T-helper 17 cell (primary cell): ENCODE measurements around the gene GALNTL6. TPM values are rescaled to one million over a fixed set of nuclear protein-coding genes. Genes with fewer than 3 reads are reported as not detected.

Experiments
- ATAC-seq: fragments of 150-1000 bp; cut with Tn5 transposase; 2 replicates; pipeline ENCODE4 v1.10.0; 2021; ENCODE audit warnings: mild to moderate bottlenecking, moderate library complexity
- DNase-seq, 3 donors: peaks; one replicate each; pipeline versions ENCODE4 v3.0.0 to v3.0.0-alpha.2; 2020 to 2021
- H3K9me3 ChIP-seq: one replicate; pipeline ENCODE4 v1.7.0; 2013; ENCODE audit warnings: low read length, mild to moderate bottlenecking; ENCODE audit not compliant: control insufficient read depth, poor library complexity, severe bottlenecking
- H3K27ac Mint-ChIP-seq: one replicate; pipeline ENCODE4 v1.8.0; 2022; ENCODE audit warnings: mild to moderate bottlenecking, moderate library complexity, mixed read lengths
- H3K27me3 Mint-ChIP-seq: one replicate; pipeline ENCODE4 v1.8.0; 2022; ENCODE audit warnings: mixed read lengths
- H3K36me3 Mint-ChIP-seq: one replicate; pipeline ENCODE4 v1.8.0; 2022; ENCODE audit warnings: low read depth, mixed read lengths
- H3K4me1 Mint-ChIP-seq: one replicate; pipeline ENCODE4 v1.8.0; 2022; ENCODE audit warnings: mild to moderate bottlenecking, mixed read lengths
- H3K4me3 Mint-ChIP-seq: one replicate; pipeline ENCODE4 v1.8.0; 2022; ENCODE audit warnings: mild to moderate bottlenecking, moderate library complexity, mixed read lengths
- total RNA-seq, 4 donors: library from RNA in 2 of 4; stranded (reverse) in 2 of 4; gene quantifications; one replicate each; pipeline ENCODE4 v1.2.3 and lab custom pipeline; 2022 to 2026

GALNTL6 gene
- total RNA-seq, 2 donors from 2014 or later: not detected

- Mint-ChIP-seq H3K27ac (no peak overlapping the region), H3K4me3 (no peak overlapping the region), H3K4me1 (no peaks in the 10 kb centered on the region), H3K36me3 (no peaks in the 10 kb centered on the region), H3K27me3 (no peaks in the 10 kb centered on the region)
- DNase-seq (no peak), ATAC-seq (no peak)
- no peaks in the 10 kb centered on the region for H3K9me3 ChIP-seq
These were observed 296.3 kb downstream of the GALNTL6 start for GRCh38 chr4:172109466-172109865.

- Mint-ChIP-seq H3K4me3 (no peak overlapping the region), H3K27me3 (no peaks in the 10 kb centered on the region), H3K36me3 (no peaks in the 10 kb centered on the region), H3K4me1 (no peaks in the 10 kb centered on the region), H3K27ac (no peak overlapping the region)
- no peaks in the 10 kb centered on the region for H3K9me3 ChIP-seq
- ATAC-seq: no peak
- no peak for DNase-seq
These were observed 311.6 kb downstream of the GALNTL6 start for GRCh38 chr4:172124656-172125308.

- no peak for ATAC-seq
- H3K9me3 ChIP-seq: no peaks in the 10 kb centered on the region
- Mint-ChIP-seq H3K4me3 (no peak overlapping the region), H3K27me3 (no peaks in the 10 kb centered on the region), H3K27ac (no peak overlapping the region), H3K36me3 (no peaks in the 10 kb centered on the region), H3K4me1 (no peaks in the 10 kb centered on the region)
- no peak for DNase-seq
These were observed 312.2 kb downstream of the GALNTL6 start for GRCh38 chr4:172125443-172125842.

GRCh38 chr4:172127168-172127567 is 314.0 kb downstream of the GALNTL6 start:
- H3K27me3 Mint-ChIP-seq: no peaks in the 10 kb centered on the region
- H3K4me3 Mint-ChIP-seq: no peak overlapping the region
- ATAC-seq (no peak), DNase-seq (no peak)
- H3K9me3 ChIP-seq: no peaks in the 10 kb centered on the region
- H3K4me1 Mint-ChIP-seq: no peaks in the 10 kb centered on the region
- no peaks in the 10 kb centered on the region for H3K36me3 Mint-ChIP-seq
- H3K27ac Mint-ChIP-seq: no peak overlapping the region

- H3K4me1 Mint-ChIP-seq: no peaks in the 10 kb centered on the region
- ATAC-seq (no peak), DNase-seq (no peak)
- no peak overlapping the region for H3K4me3 Mint-ChIP-seq
- no peak overlapping the region for H3K27ac Mint-ChIP-seq
- H3K9me3 ChIP-seq: no peaks in the 10 kb centered on the region
- H3K36me3 Mint-ChIP-seq: no peaks in the 10 kb centered on the region
- no peaks in the 10 kb centered on the region for H3K27me3 Mint-ChIP-seq
These were observed 316.4 kb downstream of the GALNTL6 start for GRCh38 chr4:172129593-172129992.

- H3K9me3 ChIP-seq: no peaks in the 10 kb centered on the region
- no peaks in the 10 kb centered on the region for H3K36me3 Mint-ChIP-seq
- H3K27ac Mint-ChIP-seq: no peak overlapping the region
- H3K27me3 Mint-ChIP-seq: no peaks in the 10 kb centered on the region
- ATAC-seq (no peak), DNase-seq (no peak)
- no peaks in the 10 kb centered on the region for H3K4me1 Mint-ChIP-seq
- H3K4me3 Mint-ChIP-seq: no peak overlapping the region
These were observed 321.3 kb downstream of the GALNTL6 start for GRCh38 chr4:172134521-172134920.

GRCh38 chr4:172141025-172141424 is 327.8 kb downstream of the GALNTL6 start:
- H3K36me3 Mint-ChIP-seq: no peaks in the 10 kb centered on the region
- H3K4me3 Mint-ChIP-seq: no peak overlapping the region
- ATAC-seq: no peak
- H3K9me3 ChIP-seq: no peaks in the 10 kb centered on the region
- no peaks in the 10 kb centered on the region for H3K4me1 Mint-ChIP-seq
- no peak overlapping the region for H3K27ac Mint-ChIP-seq
- no peaks in the 10 kb centered on the region for H3K27me3 Mint-ChIP-seq
- no peak for DNase-seq

GRCh38 chr4:172142281-172142741 is 329.1 kb downstream of the GALNTL6 start:
- Mint-ChIP-seq H3K36me3 (no peaks in the 10 kb centered on the region), H3K4me3 (no peak overlapping the region), H3K27ac (no peak overlapping the region), H3K4me1 (no peaks in the 10 kb centered on the region), H3K27me3 (no peaks in the 10 kb centered on the region)
- DNase-seq: no peak
- no peak for ATAC-seq
- H3K9me3 ChIP-seq: no peaks in the 10 kb centered on the region

- Mint-ChIP-seq H3K36me3 (no peaks in the 10 kb centered on the region), H3K4me3 (no peak overlapping the region), H3K27ac (no peak overlapping the region), H3K4me1 (no peaks in the 10 kb centered on the region), H3K27me3 (no peaks in the 10 kb centered on the region)
- DNase-seq (no peak), ATAC-seq (no peak)
- H3K9me3 ChIP-seq: no peaks in the 10 kb centered on the region
These were observed 330.6 kb downstream of the GALNTL6 start for GRCh38 chr4:172143605-172144314.

GRCh38 chr4:172147687-172148086 is 334.5 kb downstream of the GALNTL6 start:
- Mint-ChIP-seq H3K4me1 (no peaks in the 10 kb centered on the region), H3K4me3 (no peak overlapping the region), H3K36me3 (no peaks in the 10 kb centered on the region), H3K27me3 (no peaks in the 10 kb centered on the region), H3K27ac (no peak overlapping the region)
- no peak for ATAC-seq
- H3K9me3 ChIP-seq: no peaks in the 10 kb centered on the region
- no peak for DNase-seq

- no peaks in the 10 kb centered on the region for H3K9me3 ChIP-seq
- Mint-ChIP-seq H3K36me3 (no peaks in the 10 kb centered on the region), H3K27ac (no peak overlapping the region), H3K4me1 (no peaks in the 10 kb centered on the region), H3K27me3 (no peaks in the 10 kb centered on the region), H3K4me3 (no peak overlapping the region)
- DNase-seq (no peak), ATAC-seq (no peak)
These were observed 336.1 kb downstream of the GALNTL6 start for GRCh38 chr4:172149329-172149728.

- DNase-seq (no peak), ATAC-seq (no peak)
- H3K4me1 Mint-ChIP-seq: no peaks in the 10 kb centered on the region
- no peak overlapping the region for H3K4me3 Mint-ChIP-seq
- no peaks in the 10 kb centered on the region for H3K9me3 ChIP-seq
- no peaks in the 10 kb centered on the region for H3K36me3 Mint-ChIP-seq
- no peak overlapping the region for H3K27ac Mint-ChIP-seq
- no peaks in the 10 kb centered on the region for H3K27me3 Mint-ChIP-seq
These were observed 339.1 kb downstream of the GALNTL6 start for GRCh38 chr4:172152284-172152683.

- DNase-seq (no peak), ATAC-seq (no peak)
- H3K4me3 Mint-ChIP-seq: no peak overlapping the region
- H3K9me3 ChIP-seq: no peaks in the 10 kb centered on the region
- no peaks in the 10 kb centered on the region for H3K4me1 Mint-ChIP-seq
- H3K27me3 Mint-ChIP-seq: no peaks in the 10 kb centered on the region
- no peaks in the 10 kb centered on the region for H3K36me3 Mint-ChIP-seq
- H3K27ac Mint-ChIP-seq: no peak overlapping the region
These were observed 340.5 kb downstream of the GALNTL6 start for GRCh38 chr4:172153719-172154118.

- Mint-ChIP-seq H3K36me3 (no peaks in the 10 kb centered on the region), H3K27me3 (no peaks in the 10 kb centered on the region), H3K27ac (no peak overlapping the region), H3K4me3 (no peak overlapping the region), H3K4me1 (no peaks in the 10 kb centered on the region)
- no peak for DNase-seq
- ATAC-seq: no peak
- H3K9me3 ChIP-seq: no peaks in the 10 kb centered on the region
These were observed 342.7 kb downstream of the GALNTL6 start for GRCh38 chr4:172155838-172156345.
